ENCODE results near the gene IRF2.

Gene IRF2

GRCh38 chr4:184428787-184429186, 45.6 kb downstream of the IRF2 start:
- DNase-seq (ENCODE audit: low read depth, low spot score): no peak
- no peak for TF ChIP-seq CTCF (IDR thresholded peaks at IDR 0.05; ENCODE audit: low read depth, low read length)
- H3K4me3 ChIP-seq (ENCODE audit: low read depth, low read length): no peak overlapping the region
- in situ Hi-C loops (cut with HindIII; ENCODE audit: low sequenced_read_pairs): no loop called here

- in situ Hi-C loops (cut with HindIII; ENCODE audit: low sequenced_read_pairs): no loop called here
- TF ChIP-seq CTCF (IDR thresholded peaks at IDR 0.05; ENCODE audit: low read depth, low read length): no peak
- no peak overlapping the region for H3K4me3 ChIP-seq (ENCODE audit: low read depth, low read length)
- DNase-seq (ENCODE audit: low read depth, low spot score): no peak
Observed at GRCh38 chr4:184427687-184428086, 46.7 kb downstream of the IRF2 start.

GRCh38 chr4:184427093-184427492, 47.3 kb downstream of the IRF2 start:
- DNase-seq (ENCODE audit: low read depth, low spot score): no peak
- no peak overlapping the region for H3K4me3 ChIP-seq (ENCODE audit: low read depth, low read length)
- no peak for TF ChIP-seq CTCF (IDR thresholded peaks at IDR 0.05; ENCODE audit: low read depth, low read length)
- in situ Hi-C loops (cut with HindIII; ENCODE audit: low sequenced_read_pairs): no loop called here

- DNase-seq (ENCODE audit: low read depth, low spot score): no peak
- H3K4me3 ChIP-seq (ENCODE audit: low read depth, low read length): no peak overlapping the region
- in situ Hi-C loops (cut with HindIII; ENCODE audit: low sequenced_read_pairs): no loop called here
- no peak for TF ChIP-seq CTCF (IDR thresholded peaks at IDR 0.05; ENCODE audit: low read depth, low read length)
Observed at GRCh38 chr4:184424993-184425758, 49.2 kb downstream of the IRF2 start.

GRCh38 chr4:184424279-184424678, 50.1 kb downstream of the IRF2 start:
- no peak for DNase-seq (ENCODE audit: low read depth, low spot score)
- in situ Hi-C loops (cut with HindIII; ENCODE audit: low sequenced_read_pairs): no loop called here
- no peak overlapping the region for H3K4me3 ChIP-seq (ENCODE audit: low read depth, low read length)
- no peak for TF ChIP-seq CTCF (IDR thresholded peaks at IDR 0.05; ENCODE audit: low read depth, low read length)

GRCh38 chr4:184423003-184423686, 51.2 kb downstream of the IRF2 start:
- H3K4me3 ChIP-seq (ENCODE audit: low read depth, low read length): no peak overlapping the region
- in situ Hi-C loops (cut with HindIII; ENCODE audit: low sequenced_read_pairs): no loop called here
- no peak for TF ChIP-seq CTCF (IDR thresholded peaks at IDR 0.05; ENCODE audit: low read depth, low read length)
- no peak for DNase-seq (ENCODE audit: low read depth, low spot score)
